HepG2 (cell line): Measurements from ENCODE around the gene RPL23. TPM values are rescaled to one million over a fixed set of nuclear protein-coding genes. Genes with fewer than 3 reads are reported as not detected.

Source experiments
- BRD4 ChIP-seq: sonication (generic); formaldehyde crosslinking; IDR thresholded peaks from 2 replicates; pipeline ENCODE4 v1.4.0; 2020; ENCODE audit warnings: missing genetic modification reagents
- CEBPZ ChIP-seq: IDR thresholded peaks from 2 replicates; pipeline ENCODE4 v1.6.1; 2012; ENCODE audit warnings: low read length, improper control_type of control experiment
- CENPBD1 ChIP-seq: sonication (generic); formaldehyde crosslinking; IDR thresholded peaks from 2 replicates; pipeline ENCODE4 v1.8.0; 2022; ENCODE audit warnings: missing genetic modification reagents, low read depth, mild to moderate bottlenecking, borderline replicate concordance
- DPF2 ChIP-seq: sonication (generic); formaldehyde crosslinking; IDR thresholded peaks from 2 replicates; pipeline ENCODE4 v1.4.0; 2020; ENCODE audit warnings: mild to moderate bottlenecking, low read depth, missing genetic modification reagents, borderline replicate concordance
- E2F5 ChIP-seq: sonication (generic); formaldehyde crosslinking; conservative IDR thresholded peaks from 2 replicates; pipeline ENCODE4 v1.4.0; 2020; ENCODE audit warnings: missing genetic modification reagents
- GLI4 ChIP-seq: sonication (generic); formaldehyde crosslinking; IDR thresholded peaks from 2 replicates; pipeline ENCODE4 v1.5.1; 2020; ENCODE audit warnings: missing genetic modification reagents, mild to moderate bottlenecking, moderate library complexity, borderline replicate concordance
- GTF3A ChIP-seq: sonication (generic); formaldehyde crosslinking; conservative IDR thresholded peaks from 2 replicates; pipeline ENCODE4 v1.4.0; 2020; ENCODE audit warnings: mild to moderate bottlenecking, missing genetic modification reagents
- JUN ChIP-seq: sonication (generic); formaldehyde crosslinking; IDR thresholded peaks from 2 replicates; pipeline ENCODE4 v1.4.0; 2020; ENCODE audit warnings: mild to moderate bottlenecking, missing genetic modification reagents
- RARA ChIP-seq: IDR thresholded peaks from 2 replicates; pipeline ENCODE4 v1.6.1; 2016; ENCODE audit warnings: missing genetic modification reagents, missing compliant biosample characterization
- RFX3 ChIP-seq: IDR thresholded peaks from 2 replicates; pipeline ENCODE4 v1.6.1; 2016; ENCODE audit warnings: missing biosample characterization, missing genetic modification reagents
- SKI ChIP-seq: fragments of 450-650 bp; IDR thresholded peaks from one replicate; pipeline ENCODE4 v1.6.1; 2018; ENCODE audit warnings: mild to moderate bottlenecking; ENCODE audit not compliant: partially characterized antibody
- SNRNP70 ChIP-seq: fragments of 200-400 bp; formaldehyde crosslinking; IDR thresholded peaks from 2 replicates; pipeline ENCODE4 v1.6.1; 2017; ENCODE audit warnings: mild to moderate bottlenecking, low read depth, low read length, moderate library complexity
- STAT5B ChIP-seq: sonication (generic); formaldehyde crosslinking; IDR thresholded peaks from 2 replicates; pipeline ENCODE4 v1.4.0; 2020; ENCODE audit warnings: missing genetic modification reagents
- TBP ChIP-seq: sonication (generic); formaldehyde crosslinking; IDR thresholded peaks from 2 replicates; pipeline ENCODE4 v1.5.0; 2020; ENCODE audit warnings: missing genetic modification reagents
- THYN1 ChIP-seq: sonication (generic); formaldehyde crosslinking; IDR thresholded peaks from 2 replicates; pipeline ENCODE4 v1.8.1; 2023; ENCODE audit warnings: low read depth, mild to moderate bottlenecking, moderate library complexity, missing genetic modification reagents, borderline replicate concordance
- TRAFD1 ChIP-seq: sonication (generic); formaldehyde crosslinking; IDR thresholded peaks from 2 replicates; pipeline ENCODE4 v1.5.1; 2020; ENCODE audit warnings: missing genetic modification reagents, mild to moderate bottlenecking, borderline replicate concordance
- XRCC5 ChIP-seq: fragments of 200-400 bp; formaldehyde crosslinking; optimal IDR thresholded peaks from 2 replicates; pipeline ENCODE3; 2017; ENCODE audit warnings: mild to moderate bottlenecking, low read length
- ZEB1 ChIP-seq: IDR thresholded peaks from 2 replicates; pipeline ENCODE4 v1.6.1; 2012; ENCODE audit warnings: mild to moderate bottlenecking, low read depth, inconsistent platforms; ENCODE audit not compliant: insufficient replicate concordance
- ZNF275 ChIP-seq: sonication (generic); formaldehyde crosslinking; IDR thresholded peaks from 2 replicates; pipeline ENCODE4 v1.8.0; 2022; ENCODE audit warnings: missing genetic modification reagents, mild to moderate bottlenecking, inconsistent platforms, borderline replicate concordance
- ZNF354B ChIP-seq: sonication (generic); formaldehyde crosslinking; IDR thresholded peaks from 2 replicates; pipeline ENCODE4 v1.8.0; 2022; ENCODE audit warnings: mild to moderate bottlenecking, missing genetic modification reagents
- ZNF382 ChIP-seq: sonication (generic); formaldehyde crosslinking; IDR thresholded peaks from 2 replicates; pipeline ENCODE4 v1.5.0; 2020; ENCODE audit warnings: missing genetic modification reagents, mild to moderate bottlenecking, borderline replicate concordance
- ZNF670 ChIP-seq: sonication (generic); formaldehyde crosslinking; IDR thresholded peaks from 2 replicates; pipeline ENCODE4 v1.8.0; 2022; ENCODE audit warnings: mild to moderate bottlenecking, missing genetic modification reagents, borderline replicate concordance
- polyA plus RNA-seq, 8 experiments: library from polyadenylated mRNA; depleted of rRNA in 3 of 8; stranded (reverse) in 7 of 8; unstranded in 1 of 8; fragments of >200 nt; fragmentation: Illumina TruSeq in 4 of 8; extraction: Trizol in 4 of 8; gene quantifications; 2 replicates each; pipeline versions ENCODE4 v1.2.1 to v1.2.3, GENCODE V29; 2011 to 2016; ENCODE audit warnings: low read depth in 4 of 8, missing spikeins in 1 of 8, mixed read lengths in 1 of 8; ENCODE audit not compliant: insufficient read depth in 1 of 8
- total RNA-seq, 5 experiments: library from RNA; depleted of rRNA; stranded (reverse); fragments of >200 nt; fragmentation: Illumina TruSeq; extraction: Trizol; gene quantifications; 2 replicates each; pipeline ENCODE4 v1.2.3, GENCODE V29; 2016; ENCODE audit warnings: low read depth in 1 of 5

RPL23 gene
- total and polyA plus RNA-seq, 2 of the 13 experiments (the other 11 are each of a cell fraction or from before 2014, with no cell fraction given) = 2,790 to 4,860 TPM

GRCh38 chr17:38799501-38800236 is 53.9 kb downstream of the RPL23 start, which contains the start of gene PIP4K2B (continued):
- TF ChIP-seq JUN = peak; percentile 63; the same call in 1 of the 2 replicates
- peak; percentile 39; the same call in 1 of the 2 replicates for TF ChIP-seq GLI4 (CRISPR knock-in tag)
- TF ChIP-seq ZNF275 (CRISPR knock-in tag) = peak; percentile 81; the same call in 1 of the 2 replicates
- no peak for TF ChIP-seq RFX3 (CRISPR knock-in tag)
- TF ChIP-seq SKI = peak; percentile 61
- no peak; the same call in none of the 2 replicates for TF ChIP-seq RARA (CRISPR knock-in tag)
- no peak for TF ChIP-seq STAT5B (CRISPR knock-in tag)
- TF ChIP-seq ZNF354B (CRISPR knock-in tag) = 0 out of 2 replicates have a peak, but pooled peaks have one; percentile 81
- TF ChIP-seq E2F5 (CRISPR knock-in tag) = no peak; the same call in none of the 2 replicates
- no peak for TF ChIP-seq CEBPZ
- no peak for TF ChIP-seq ZNF670 (CRISPR knock-in tag)
- TF ChIP-seq XRCC5 = peak; percentile 97
- peak; percentile 54; the same call in 1 of the 2 replicates for TF ChIP-seq TRAFD1 (CRISPR knock-in tag)
- no peak for TF ChIP-seq ZNF382 (CRISPR knock-in tag)
- no peak for TF ChIP-seq DPF2 (CRISPR knock-in tag)
- peak; percentile 90; the same call in 1 of the 2 replicates for TF ChIP-seq GTF3A (CRISPR knock-in tag)
- TF ChIP-seq TBP = no peak
- TF ChIP-seq BRD4 = peak; percentile 63; the same call in 1 of the 2 replicates
- no peak for TF ChIP-seq CENPBD1
- TF ChIP-seq THYN1 = no peak
- TF ChIP-seq SNRNP70 = no peak
- TF ChIP-seq ZEB1 = peak; percentile 51
